HG02885 (cell line): ENCODE results near the gene HLA-B.
"Not testable (repeated sequence)": the region's sequence is repeated elsewhere in the genome, so short reads cannot be mapped to it uniquely, and the experiment has no call there.

Source experiments
- ATAC-seq: cut with Tn5 transposase; IDR thresholded peaks from one replicate; pipeline ENCODE4 v1.9.1; 2021; ENCODE audit warnings: mild to moderate bottlenecking; ENCODE audit not compliant: unreplicated experiment, poor library complexity

The HLA-B gene

DNA sequence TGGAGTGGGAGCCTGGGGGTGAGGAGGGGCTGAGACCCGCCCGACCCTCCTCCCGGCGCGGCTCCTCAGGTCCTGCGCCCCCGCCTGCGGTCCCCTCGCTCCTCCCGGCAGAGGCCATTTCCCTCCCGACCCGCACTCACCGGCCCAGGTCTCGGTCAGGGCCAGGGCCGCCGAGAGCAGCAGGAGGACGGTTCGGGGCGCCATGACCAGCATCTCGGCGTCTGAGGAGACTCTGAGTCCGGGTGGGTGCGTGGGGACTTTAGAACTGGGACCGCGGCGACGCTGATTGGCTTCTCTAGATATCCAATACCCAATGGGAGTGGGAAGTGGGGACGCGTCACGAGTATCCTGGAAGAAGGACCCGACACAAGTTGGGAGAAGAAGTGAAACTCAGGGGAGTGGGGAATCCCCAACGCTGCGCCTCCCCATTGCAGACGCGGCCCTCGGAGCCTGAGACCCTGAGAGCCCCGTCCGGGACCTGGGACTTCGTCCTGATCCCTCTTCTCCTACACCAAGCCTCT lies at the start of gene HLA-B:
HLA-B (minus strand) TSS at position 234 of the 521 bp plus-strand sequence; CDS start at position 213, 21 bp downstream.
- peak; percentile 87 for ATAC-seq

DNA sequence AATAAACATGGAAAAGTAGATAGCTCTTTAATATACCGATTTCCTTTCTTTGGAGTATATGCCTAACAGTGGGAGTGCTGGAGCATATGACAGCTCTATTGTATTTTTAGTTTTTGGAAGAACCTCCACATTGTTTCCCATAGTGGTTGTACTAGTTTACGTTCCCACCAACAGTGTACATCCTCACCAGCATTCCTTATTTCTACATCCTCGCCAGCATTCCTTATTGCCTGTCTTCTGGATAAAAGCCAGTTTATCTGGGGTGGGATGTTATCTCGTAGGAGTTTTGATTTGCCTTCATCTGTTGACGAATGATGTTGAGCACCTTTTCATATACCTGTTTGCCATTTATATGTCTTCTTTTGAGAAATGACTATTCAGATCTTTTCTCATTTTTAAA lies 49.0 kb upstream of the HLA-B start:
- no peak for ATAC-seq

DNA sequence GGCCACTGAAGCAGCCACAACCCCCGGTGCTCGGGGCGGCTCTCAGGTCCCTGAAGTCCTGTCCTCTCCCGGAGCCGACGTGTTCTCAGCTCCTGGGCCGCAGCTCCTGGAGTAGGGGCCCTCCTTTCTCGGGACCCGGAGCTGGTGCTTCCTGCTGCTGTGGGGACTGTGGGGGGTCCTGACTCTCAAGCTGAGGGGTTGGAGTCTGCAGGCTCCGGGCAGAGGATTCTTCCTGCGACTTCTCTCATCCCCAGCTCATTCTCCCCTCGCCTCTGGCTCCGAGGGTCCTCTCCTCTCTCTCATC lies 47.0 kb upstream of the HLA-B start:
- ATAC-seq, result not testable (repeated sequence)

DNA sequence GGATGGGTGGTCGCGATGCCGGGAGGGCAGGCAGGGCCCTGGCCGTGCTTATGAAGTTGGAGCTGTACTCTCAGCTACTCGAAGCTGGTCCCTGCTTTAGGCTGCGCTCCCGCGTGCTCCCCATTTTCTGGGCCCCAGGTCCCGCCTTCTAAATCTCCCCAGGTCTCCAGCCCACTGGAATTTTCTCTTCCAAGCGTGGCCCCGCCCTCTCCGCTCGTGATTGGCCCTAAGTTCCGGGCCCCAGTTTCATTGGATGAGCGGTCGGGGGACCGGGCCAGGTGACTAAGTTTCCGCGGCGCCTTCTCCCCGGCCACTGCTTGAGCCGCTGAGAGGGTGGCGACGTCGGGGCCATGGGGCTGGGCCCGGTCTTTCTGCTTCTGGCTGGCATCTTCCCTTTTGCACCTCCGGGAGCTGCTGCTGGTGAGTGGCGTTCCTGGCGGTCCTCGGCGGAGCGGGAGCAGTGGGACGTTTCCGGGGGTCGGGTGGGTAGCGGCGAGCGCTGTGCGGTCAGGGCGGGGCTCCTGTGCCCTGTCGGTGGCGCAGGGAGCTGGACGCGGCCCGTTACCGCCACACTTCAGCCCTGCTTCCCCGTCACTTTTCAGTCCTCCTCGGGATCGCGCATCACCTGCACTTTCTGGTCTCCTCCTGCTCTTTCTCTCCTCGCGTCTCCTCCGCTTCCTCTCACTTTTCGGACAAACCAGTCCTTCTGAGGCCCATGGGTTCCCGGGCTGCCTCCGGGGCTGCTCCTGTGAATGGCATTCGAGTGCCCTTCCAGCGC lies 46.5 kb upstream of the HLA-B start, which contains the start of gene MICA:
MICA (plus strand) TSS at position 313 of the 778 bp plus-strand sequence; CDS start at position 351, 38 bp downstream.
- peak; percentile 72 for ATAC-seq

DNA sequence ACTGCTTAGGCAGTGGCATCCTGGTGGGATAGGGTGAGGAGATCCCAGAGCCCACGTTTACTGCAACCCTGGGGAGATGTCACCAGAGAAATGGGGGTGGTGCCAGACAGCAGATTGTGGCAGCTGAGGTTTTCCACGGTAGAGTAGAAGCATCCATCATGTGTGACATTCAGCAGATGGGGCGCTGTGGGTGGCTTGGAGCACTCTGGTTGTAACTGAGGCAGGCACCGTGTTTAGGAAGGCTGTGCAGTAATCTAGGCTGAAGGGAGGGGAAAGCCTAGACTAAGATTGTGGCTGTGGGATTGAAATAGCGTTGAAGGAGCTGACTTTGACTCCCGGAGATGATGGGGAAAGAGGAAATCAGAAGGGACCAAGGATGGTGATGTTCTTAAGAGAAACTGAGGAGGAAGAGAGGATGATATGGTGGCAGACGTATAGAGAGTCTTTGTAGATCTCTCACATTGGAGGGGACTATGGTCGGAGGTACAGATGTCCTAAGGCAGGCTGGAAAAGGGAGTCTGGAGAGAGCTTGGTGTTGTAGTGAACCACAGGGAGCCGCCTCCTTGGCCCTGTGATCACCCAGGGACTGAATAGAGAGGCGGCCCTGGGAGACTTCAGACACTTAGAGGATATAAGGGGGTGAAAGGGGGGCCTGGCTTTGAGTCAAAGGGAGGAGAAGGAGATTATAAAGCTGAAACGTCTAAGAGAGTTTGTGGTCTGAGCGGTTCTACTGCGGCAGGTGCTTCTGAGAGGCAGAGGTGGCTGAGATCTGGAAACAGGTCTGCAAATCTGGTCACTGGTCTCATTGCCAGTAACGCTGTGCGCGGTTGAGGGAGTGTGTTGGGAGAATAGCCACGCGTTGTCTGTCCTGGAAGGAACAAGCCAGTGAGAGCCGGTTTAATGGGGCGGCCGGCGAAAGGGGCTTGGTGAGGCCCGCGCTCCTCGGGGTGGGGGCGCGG lies 45.6 kb upstream of the HLA-B start:
- ATAC-seq, result peak; percentile 12

DNA sequence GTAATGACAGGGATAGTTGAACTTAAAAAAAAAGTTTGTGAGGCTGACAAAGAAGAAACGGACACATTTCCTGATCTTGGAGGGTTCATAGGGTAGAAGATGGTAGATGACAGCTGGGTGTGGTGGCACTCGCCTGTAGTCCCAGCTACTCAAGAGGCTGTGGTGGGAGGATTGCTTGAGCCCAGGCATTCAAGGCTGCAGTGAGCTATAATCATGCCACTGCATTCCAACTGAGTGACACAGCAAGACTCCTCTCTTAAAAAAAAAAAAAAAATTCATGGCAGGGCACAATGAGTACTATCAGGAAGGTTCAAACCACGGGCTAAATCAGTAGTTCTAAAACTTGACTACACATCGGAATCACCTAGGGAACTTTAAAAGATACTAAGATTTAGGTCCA lies 44.4 kb upstream of the HLA-B start:
- ATAC-seq, result no peak

DNA sequence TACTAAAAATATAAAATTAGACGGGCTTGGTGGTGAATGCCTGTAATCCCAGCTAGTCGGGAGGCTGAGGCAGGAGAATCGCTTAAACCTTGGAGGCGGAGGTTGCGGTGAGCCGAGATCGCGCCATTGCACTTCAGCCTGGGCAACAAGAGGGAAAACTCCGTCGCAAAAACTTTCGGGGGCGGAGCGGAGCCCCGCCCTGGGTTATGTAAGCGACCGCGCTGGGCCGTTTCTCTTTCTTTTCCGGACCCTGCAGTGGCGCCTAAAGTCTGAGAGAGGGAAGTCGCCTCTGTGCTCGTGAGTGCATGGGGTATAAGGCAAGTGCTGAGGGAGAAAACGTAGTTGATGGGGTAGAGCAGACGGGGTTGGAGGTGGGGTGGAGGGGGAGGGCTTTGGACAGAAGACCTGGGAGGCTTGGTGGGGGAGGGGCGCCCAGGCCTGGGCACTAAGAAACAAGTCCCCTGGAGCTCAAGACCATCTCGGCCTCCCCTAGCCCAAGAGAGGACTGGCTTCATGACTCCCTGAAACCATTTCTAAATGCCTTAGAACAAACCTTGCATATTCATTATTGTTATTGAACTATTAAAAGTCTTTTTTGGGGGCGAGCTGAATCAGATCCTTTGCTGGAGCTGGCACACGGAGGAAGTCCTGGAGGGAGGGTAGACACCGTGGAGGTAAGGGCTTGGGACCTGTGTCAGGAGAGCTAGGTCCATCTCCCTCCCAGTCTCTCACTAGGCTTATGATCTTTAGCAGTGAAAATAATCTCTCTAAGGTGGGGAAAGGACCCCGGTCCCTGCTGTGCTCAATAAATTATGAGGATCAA lies 43.7 kb upstream of the HLA-B start:
- ATAC-seq, result peak; percentile 35

DNA sequence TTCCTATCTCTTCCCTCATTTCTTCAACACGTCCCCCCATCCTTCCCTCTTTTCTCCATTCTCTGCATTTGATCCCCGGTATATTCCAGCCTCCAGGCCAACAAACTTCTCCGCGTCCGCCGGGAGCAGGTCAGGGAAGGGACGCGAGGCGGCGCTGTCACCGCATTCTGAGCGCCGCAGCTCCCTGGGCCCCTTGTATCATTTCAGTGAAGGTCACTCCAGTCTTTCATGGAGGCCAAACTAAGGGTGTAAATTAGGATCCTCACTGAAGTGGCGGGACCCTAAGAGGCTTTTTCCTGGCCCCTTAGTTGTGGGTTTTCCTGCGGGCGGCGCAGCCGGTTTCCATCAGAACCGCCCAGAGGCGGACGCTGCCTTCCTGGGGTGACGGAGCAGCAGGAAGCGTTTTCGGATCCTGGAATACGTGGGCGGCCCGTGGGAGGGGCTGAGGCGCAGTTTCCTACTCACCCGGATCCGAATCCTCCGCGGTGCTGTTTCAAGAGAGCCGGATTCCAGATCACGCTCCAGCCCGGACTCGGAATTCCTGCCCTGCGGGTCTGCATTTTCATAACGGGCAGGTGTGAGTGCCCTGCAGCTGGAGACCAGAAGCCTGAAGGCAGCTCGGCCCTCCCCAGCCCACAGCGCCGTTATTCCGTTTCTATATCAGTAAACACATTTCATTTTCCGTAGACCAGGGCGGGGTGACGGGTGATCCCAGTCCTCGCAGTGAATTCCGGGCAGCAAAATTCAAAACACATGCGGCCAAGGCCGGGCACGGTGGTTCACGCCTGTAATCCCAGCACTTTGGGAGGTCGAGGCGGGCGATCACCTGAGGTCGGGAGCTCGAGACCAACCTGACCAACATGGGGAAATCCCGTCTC lies 42.8 kb upstream of the HLA-B start:
- peak; percentile 42 for ATAC-seq

DNA sequence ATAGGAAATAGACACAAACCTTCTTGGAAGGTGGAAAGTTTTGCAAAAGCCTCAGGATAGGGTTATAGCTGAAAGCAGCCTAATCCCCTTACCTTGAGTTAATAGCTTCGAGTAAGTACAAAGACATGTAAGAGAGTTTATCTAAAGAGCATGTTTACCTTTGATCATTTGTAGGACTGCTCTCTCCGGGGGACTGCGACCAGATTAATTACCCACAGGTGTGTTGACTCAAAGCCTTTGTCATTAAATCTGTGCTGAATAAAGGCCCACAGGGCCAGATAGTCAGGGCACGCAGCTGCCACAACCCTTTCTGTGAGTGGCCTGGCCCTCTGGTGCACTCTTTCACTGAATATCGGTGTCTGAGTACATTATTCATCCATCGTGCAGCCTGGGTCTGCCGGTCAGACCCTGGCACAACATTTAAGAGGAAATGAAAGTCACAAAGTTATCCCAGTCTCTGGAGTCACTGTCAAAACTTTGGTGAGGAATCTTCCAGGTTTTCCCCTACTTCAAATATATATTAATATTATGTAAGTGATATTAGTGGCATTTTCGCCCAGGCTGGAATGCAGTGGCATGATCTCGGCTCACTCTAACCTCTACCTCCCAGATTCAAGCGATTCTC lies 41.0 kb upstream of the HLA-B start:
- no peak for ATAC-seq

DNA sequence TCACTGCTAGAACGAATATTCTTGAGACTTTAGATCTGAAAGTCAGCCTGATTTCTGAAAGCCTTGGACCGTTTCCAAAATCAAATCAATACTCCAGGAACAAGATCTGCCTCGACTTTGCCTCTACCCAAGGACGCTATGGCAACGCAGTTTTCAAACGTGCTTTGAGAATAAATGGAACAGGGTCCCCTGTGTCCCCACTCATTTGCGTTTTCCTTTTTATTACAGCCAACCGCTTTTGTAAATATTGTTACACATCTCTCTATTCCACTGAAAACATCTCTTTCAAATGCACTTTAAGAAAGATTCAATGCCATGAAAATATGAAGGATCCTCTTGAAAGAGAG lies 40.1 kb upstream of the HLA-B start:
- ATAC-seq, result not testable (repeated sequence)

DNA sequence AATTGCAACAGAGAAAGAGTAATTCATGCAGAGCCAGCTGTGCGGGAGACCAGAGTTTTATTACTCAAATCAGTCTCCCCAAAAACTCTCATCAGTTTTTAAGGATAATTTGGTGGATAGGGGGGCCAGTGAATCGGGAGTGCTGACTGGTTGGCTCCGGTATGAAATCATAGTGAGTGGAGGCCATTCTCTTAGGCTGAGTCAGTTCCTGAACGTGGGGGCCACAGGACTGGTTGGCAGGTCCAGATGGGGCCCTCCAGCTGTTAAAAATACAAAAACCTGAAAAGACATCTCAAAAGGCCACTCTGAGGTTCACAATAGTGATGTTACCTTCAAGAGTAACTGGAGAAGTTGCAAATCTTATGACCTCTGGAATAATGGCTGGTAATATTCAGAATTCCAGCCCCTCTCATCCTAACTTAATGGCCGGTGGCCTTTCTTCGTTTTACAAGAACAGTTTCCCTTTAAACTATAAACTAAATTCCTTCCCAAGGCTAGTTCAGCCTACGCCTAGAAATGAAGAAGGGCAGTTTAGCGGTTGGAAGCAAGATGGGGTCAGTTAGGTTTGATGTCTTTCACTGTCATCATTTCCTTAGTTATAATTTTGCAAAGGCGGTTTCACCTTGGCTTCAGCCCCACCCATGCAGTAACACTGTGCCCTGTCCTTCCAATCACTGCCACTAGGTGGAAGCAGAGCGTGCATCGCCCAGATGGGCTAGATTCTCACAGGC lies 39.6 kb upstream of the HLA-B start:
- ATAC-seq, result no peak

DNA sequence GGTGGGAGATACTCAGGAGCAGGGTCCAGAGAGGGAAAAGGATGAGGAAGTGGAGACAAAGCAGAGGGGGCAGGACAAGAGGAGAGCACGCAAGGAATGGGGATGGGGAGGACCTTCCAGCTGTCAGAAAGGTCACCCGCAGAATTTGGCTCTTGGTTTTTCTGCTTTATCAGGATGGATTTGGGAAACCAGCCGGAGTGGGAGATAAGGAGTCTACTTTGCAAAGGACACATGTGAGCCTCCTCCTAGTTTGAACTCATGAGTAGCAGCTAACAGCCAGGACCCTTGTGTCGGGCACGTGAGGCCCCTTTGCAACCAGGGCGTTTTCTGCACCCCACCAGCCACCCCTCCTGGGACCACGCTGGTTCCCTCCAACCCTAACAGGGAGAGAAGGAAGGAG lies 38.9 kb upstream of the HLA-B start:
- ATAC-seq, result no peak

DNA sequence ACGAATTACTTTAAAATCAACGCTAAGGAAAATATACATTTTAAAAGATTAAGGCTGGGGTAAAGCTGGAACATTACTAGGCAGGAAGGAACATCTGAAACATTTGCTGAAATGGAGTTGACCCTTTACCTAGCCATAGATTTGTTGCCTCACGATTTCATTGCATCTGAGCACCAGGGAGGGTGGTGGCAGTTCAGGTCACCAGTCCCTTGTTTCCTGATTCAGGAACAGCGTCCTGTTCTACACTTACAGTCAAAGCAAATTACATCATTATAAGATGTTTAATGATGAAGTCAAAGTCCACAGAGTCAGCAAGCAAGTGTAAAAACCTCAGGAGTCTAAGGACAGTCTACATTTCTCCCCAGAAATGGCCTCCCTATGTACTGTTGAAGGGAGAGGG lies 37.4 kb upstream of the HLA-B start:
- no peak for ATAC-seq

DNA sequence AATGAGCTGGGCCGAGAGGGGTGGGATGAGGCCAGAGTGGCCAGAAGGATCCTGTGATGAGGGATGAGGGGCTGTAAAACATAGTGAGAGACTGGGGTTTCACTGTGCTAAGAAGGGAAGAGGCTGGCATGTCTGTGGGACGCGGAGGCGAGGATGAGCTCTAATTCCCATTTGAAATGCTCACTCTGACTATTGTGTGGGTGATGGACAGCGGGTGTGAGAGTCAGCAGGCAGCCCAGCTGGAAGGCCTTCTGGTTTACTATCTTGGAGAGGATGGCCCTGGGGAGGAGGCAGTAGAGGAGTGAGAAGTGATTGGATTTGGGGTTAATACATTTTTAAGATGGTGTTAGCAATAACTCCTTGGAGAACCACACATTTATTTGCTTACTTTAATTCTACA lies 37.0 kb upstream of the HLA-B start:
- ATAC-seq, result no peak

DNA sequence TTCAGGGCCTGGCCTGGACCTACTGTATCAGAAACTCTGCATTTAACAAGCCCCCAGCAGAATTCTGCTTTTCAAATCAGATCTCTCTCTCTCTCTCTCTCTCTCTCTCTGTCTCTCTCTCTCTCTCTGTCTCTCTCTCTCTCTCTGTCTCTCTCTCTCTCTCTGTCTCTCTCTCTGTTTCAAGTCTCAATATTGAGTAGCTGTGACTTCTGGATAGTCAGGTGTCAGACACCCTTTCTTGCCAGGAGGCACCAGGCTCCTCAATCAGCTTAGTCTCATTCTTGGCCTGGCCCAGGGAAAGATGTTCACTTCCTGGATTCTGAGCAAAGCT lies 32.8 kb upstream of the HLA-B start:
- not testable (repeated sequence) for ATAC-seq

DNA sequence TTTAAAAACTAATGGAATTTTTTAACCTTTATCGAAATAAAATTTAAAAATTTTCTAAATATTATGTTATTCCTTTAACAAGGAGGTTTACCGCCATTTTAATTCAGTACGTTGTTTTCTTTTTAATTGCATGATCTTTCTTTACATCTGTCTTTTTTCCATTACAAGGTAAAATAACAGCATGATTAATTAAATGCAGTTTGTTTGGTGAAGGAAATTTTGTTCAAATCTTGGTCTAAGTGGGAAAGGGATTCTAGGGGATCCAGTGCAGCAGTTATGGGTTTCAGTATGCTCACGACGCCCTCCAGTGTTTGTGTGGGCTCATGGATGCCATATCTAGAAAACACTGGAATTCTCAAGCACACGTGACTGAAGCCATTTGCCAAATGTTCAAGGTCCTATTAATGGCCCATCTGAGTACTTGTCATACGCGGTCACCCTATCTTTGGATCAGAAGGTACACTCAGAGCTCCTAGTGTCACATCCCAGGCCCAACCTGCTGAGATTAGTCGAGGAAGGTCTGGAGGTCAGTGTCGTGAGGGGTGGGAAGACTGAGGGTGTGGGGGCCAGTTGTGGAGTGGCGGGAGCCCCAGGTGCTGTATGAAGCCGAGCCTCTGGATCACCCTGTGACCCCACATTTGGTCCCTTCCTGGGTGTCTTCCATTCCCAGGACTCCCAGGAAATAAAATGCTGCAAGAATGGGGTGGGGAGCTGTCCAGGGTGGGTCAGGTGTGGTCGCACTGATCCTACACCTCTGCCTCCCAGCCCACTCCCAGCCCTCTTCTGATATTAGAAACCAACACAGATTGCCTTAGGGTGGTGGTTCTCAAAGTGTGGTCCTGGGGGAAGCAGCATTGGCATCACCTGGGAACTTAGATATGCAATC lies 32.2 kb upstream of the HLA-B start:
- not testable (repeated sequence) for ATAC-seq

DNA sequence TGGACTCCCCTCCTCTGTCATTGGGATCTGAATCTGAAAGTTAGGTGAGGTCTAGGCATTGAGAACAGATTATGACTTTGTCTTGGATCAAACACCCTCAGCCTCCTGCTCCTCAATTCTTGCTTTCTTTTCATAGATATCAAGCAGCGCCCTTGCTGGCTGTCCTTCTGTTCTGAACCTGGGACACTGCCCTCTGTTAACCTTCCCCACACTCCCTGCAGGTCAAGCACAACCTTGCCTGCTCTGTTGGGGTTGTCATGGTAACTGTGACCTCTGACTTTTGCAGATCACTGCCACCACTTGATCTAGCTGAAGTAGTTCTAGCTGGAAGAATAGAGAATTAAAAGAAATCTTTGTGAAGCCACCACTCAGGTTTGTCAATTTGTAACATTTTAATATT lies 30.0 kb upstream of the HLA-B start:
- no peak for ATAC-seq
